GM18499 (cell line): Measurements from ENCODE around the gene SMAD9.

Experiments
- ATAC-seq: cut with Tn5 transposase; IDR thresholded peaks from one replicate; pipeline ENCODE4 v1.9.1; 2021; ENCODE audit warnings: moderate number of reproducible peaks; ENCODE audit not compliant: insufficient read depth, unreplicated experiment

Gene SMAD9

GRCh38 chr13:36919833-36920615, at the start of gene SMAD9:
TSS of gene SMAD9 (minus strand) at chr13:36920238. CDS start at chr13:36879689, 40,549 bp downstream.
- ATAC-seq = no peak

GRCh38 chr13:36966404-36966803, 46.4 kb upstream of the SMAD9 start:
- ATAC-seq = no peak

GRCh38 chr13:36965767-36966166, 45.7 kb upstream of the SMAD9 start:
- no peak for ATAC-seq

GRCh38 chr13:36959456-36960116, 39.5 kb upstream of the SMAD9 start:
- no peak for ATAC-seq

GRCh38 chr13:36954542-36954941, 34.5 kb upstream of the SMAD9 start:
- no peak for ATAC-seq

- no peak for ATAC-seq
These were observed 30.9 kb upstream of the SMAD9 start for GRCh38 chr13:36950920-36951319.

GRCh38 chr13:36950330-36950729, 30.3 kb upstream of the SMAD9 start:
- ATAC-seq = no peak

GRCh38 chr13:36945078-36945477, 25.0 kb upstream of the SMAD9 start:
- no peak for ATAC-seq

- no peak for ATAC-seq
These were observed 5.6 kb upstream of the SMAD9 start for GRCh38 chr13:36925603-36926002.

GRCh38 chr13:36924001-36924400, 4.0 kb upstream of the SMAD9 start:
- no peak for ATAC-seq

GRCh38 chr13:36921631-36922301, 1.7 kb upstream of the SMAD9 start:
- ATAC-seq = no peak

GRCh38 chr13:36920616-36921185, 663 bp upstream of the SMAD9 start:
- ATAC-seq = no peak

- no peak for ATAC-seq
These were observed 736 bp downstream of the SMAD9 start for GRCh38 chr13:36919171-36919832.

- ATAC-seq = no peak
These were observed 1.5 kb downstream of the SMAD9 start for GRCh38 chr13:36918246-36919131.

- ATAC-seq = no peak
These were observed 2.7 kb downstream of the SMAD9 start for GRCh38 chr13:36917311-36917710.

GRCh38 chr13:36915896-36916640, 4.0 kb downstream of the SMAD9 start:
- no peak for ATAC-seq

- no peak for ATAC-seq
These were observed 4.9 kb downstream of the SMAD9 start for GRCh38 chr13:36915106-36915505.

GRCh38 chr13:36914648-36915047, 5.4 kb downstream of the SMAD9 start:
- ATAC-seq = no peak

GRCh38 chr13:36913463-36913862, 6.6 kb downstream of the SMAD9 start:
- ATAC-seq = no peak
